ENCODE data around the gene HOXA11.

Gene HOXA11

GRCh38 chr7:27158436-27159265 is 26.4 kb downstream of the HOXA11 start:
- no peak for DNase-seq (ENCODE audit: low spot score)

- DNase-seq (ENCODE audit: low spot score): no peak
Observed at GRCh38 chr7:27157702-27158431, 27.2 kb downstream of the HOXA11 start.

- DNase-seq (ENCODE audit: low spot score): no peak
Observed at GRCh38 chr7:27156916-27157701, 27.9 kb downstream of the HOXA11 start.

- DNase-seq (ENCODE audit: low spot score): no peak
Observed at GRCh38 chr7:27156508-27156898, 28.5 kb downstream of the HOXA11 start, which contains the start of gene HOXA7. Gene HOXA7 (minus strand): TSS chr7:27156675. CDS start chr7:27156545, 130 bp downstream.

- no peak for DNase-seq (ENCODE audit: low spot score)
Observed at GRCh38 chr7:27155816-27156507, 29.1 kb downstream of the HOXA11 start.

- DNase-seq (ENCODE audit: low spot score): no peak
Observed at GRCh38 chr7:27154901-27155815, 29.9 kb downstream of the HOXA11 start.

GRCh38 chr7:27154369-27154768 is 30.7 kb downstream of the HOXA11 start:
- DNase-seq (ENCODE audit: low spot score): no peak

- no peak for DNase-seq (ENCODE audit: low spot score)
Observed at GRCh38 chr7:27153526-27153925, 31.5 kb downstream of the HOXA11 start.

GRCh38 chr7:27152816-27153442 is 32.1 kb downstream of the HOXA11 start:
- no peak for DNase-seq (ENCODE audit: low spot score)

- no peak for DNase-seq (ENCODE audit: low spot score)
Observed at GRCh38 chr7:27151931-27152815, 32.9 kb downstream of the HOXA11 start, which contains the start of gene HOXA3. Gene HOXA3 (minus strand): TSS chr7:27152583. CDS start chr7:27110640, 41,943 bp downstream.

GRCh38 chr7:27151341-27151930 is 33.6 kb downstream of the HOXA11 start:
- DNase-seq (ENCODE audit: low spot score): no peak

GRCh38 chr7:27150568-27151340 is 34.3 kb downstream of the HOXA11 start:
- peak; percentile 24 for DNase-seq (ENCODE audit: low spot score)

GRCh38 chr7:27149842-27150567 is 35.0 kb downstream of the HOXA11 start:
- DNase-seq (ENCODE audit: low spot score): no peak

GRCh38 chr7:27148756-27149641 is 36.0 kb downstream of the HOXA11 start:
- DNase-seq (ENCODE audit: low spot score): no peak

- DNase-seq (ENCODE audit: low spot score): no peak
Observed at GRCh38 chr7:27148031-27148755, 36.8 kb downstream of the HOXA11 start.
